Mucosa of descending colon (tissue), 3 donors: Measurements from ENCODE around the gene PLXNA4. TPM values are rescaled to one million over a fixed set of nuclear protein-coding genes. Genes with fewer than 3 reads are reported as not detected.
A peak's percentile ranks its signal among the peaks of the same experiment; 100 is the strongest.

Experiments
- ATAC-seq: fragments of 200-7000 bp; cut with Tn5 transposase; one replicate; pipeline ENCODE4 v1.9.1; 2020; ENCODE audit warnings: mild to moderate bottlenecking, moderate library complexity
- DNase-seq, 3 donors: peaks; one replicate each; pipeline ENCODE4 v3.0.0-alpha.2; 2020
- H3K36me3 ChIP-seq: fragments of 200-600 bp; one replicate; pipeline ENCODE4 v1.8.0; 2021; ENCODE audit warnings: low read depth, mild to moderate bottlenecking
- H3K4me1 ChIP-seq: fragments of 200-600 bp; one replicate; pipeline ENCODE4 v1.8.0; 2021; ENCODE audit warnings: low read depth, mild to moderate bottlenecking
- H3K4me3 ChIP-seq: fragments of 200-600 bp; one replicate; pipeline ENCODE4 v1.8.0; 2021; ENCODE audit warnings: mild to moderate bottlenecking
- H3K9me3 ChIP-seq: fragments of 200-600 bp; one replicate; pipeline ENCODE4 v1.8.0; 2021; ENCODE audit warnings: mild to moderate bottlenecking
- CTCF ChIP-seq: fragments of 200-600 bp; IDR thresholded peaks from one replicate; pipeline ENCODE4 v1.8.0; 2022; ENCODE audit warnings: antibody characterized with exemption, mild to moderate bottlenecking
- intact Hi-C, 2 donors: fragments of 100-400 bp; cut with DNase I in 1 of 2; cut with micrococcal nuclease in 1 of 2; formaldehyde crosslinking; loops; one replicate each; pipeline versions ENCODE4 v1.11.0 to v1.11.1; 2022; cut with DNase I, micrococcal nuclease
- total RNA-seq, 3 donors: library from RNA; stranded (reverse); fragmentation: NEBNext Ultra II Directional in 2 of 3; extraction: Animal tissue kit (Norgen Biotek cat#: 25700) in 2 of 3; gene quantifications; one replicate each; pipeline versions ENCODE4 v1.2.1 to v1.2.4, GENCODE V29; 2021 to 2023
- donor health status: DM: no; HTN: no; CAD: no; lungs with moderate emphysema.
- donor health status: DM: no; HTN: no; CAD: no.
- donor health status: DM: no; HTN: yes; CAD: no.

The PLXNA4 gene
- total RNA-seq, 3 donors from 2014 or later = 0.78 to 3.5 (median 2.7) TPM

DNA sequence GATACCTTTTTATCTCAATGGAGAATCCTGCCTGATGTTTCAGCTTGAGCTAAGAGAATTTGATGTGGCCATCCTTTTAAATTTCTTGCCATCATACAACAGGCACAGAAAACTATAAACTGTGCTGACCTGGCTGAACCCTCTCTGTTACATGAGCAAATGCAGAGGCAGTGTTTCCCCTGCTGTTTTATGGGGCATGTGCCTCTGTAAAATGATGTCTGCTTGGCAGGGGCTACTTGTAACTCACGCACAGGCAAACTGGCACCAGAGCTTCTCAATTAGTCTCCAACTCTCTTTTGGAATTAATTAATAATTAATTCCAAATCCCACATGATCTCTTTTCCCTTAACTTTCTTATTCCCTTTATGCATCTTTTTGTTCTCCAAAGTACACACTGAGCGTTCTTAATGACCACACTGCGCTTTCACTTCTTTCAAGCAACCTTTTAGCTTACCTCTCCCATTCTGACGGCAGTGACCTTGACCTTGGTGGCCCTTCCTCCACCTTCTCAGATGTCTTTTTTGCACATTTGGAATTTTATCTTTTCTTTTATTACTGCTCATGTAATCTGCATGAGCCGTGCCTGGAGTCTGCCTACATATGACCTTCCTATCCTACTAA is 334.0 kb downstream of the PLXNA4 start:
- ATAC-seq (no peak), DNase-seq (no peak)
- no peak for TF ChIP-seq CTCF
- Histone ChIP-seq H3K9me3 (no peaks in the 10 kb centered on the region), H3K4me1 (no peaks in the 10 kb centered on the region), H3K4me3 (no peak overlapping the region), H3K36me3 (no peaks in the 10 kb centered on the region)
- intact Hi-C loops = no loop called here

DNA sequence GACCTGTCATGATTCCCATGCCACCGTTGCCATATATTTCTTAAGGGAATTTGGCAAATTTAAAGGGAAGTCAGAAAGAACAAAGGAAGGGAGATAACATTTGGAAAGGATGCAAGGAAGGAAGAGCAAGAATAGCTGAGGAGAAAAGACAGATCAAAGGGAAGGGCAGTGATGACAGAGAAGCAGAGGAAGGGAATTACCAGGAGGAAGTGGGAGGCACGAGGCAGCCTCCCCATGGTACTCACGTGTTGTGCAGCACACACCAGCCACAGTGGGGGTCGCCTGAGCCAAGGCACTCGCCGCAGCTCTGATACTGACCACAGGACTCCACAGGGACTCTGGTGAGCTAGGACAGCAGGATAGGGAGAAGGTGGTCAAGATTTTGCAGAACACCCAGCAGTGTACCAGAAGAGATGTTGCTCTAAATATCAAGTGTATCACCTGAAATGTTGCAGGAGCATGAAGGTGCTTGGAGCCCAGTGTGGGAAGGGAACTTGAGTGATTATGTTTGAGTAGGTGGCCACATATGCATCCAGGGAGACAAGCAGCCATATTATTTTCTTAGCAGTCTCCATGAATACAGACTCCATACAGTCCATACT is 335.3 kb downstream of the PLXNA4 start:
- Histone ChIP-seq H3K9me3 (no peaks in the 10 kb centered on the region), H3K36me3 (no peaks in the 10 kb centered on the region), H3K4me3 (no peak overlapping the region), H3K4me1 (no peaks in the 10 kb centered on the region)
- intact Hi-C loops = no loop called here
- DNase-seq (no peak), ATAC-seq (no peak)
- no peak for TF ChIP-seq CTCF

DNA sequence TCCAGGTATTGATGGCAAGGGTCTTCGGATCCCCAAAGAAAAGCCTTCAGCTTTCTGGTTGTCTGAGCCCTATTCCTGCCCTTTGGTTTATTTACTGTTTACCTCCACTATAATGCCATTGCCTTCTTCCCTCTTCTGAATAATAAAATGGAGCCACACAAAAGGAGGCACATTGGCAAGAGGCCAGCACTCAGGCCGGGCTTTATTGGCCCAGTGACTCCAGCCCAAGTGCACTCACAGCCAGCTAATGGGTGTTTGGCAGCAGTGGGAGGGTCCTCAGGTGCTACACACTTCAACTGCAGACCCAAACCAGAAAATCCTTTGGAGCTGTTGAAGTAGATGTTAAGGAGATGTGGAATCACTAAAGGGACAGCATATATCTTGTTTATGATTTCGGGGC is 336.0 kb downstream of the PLXNA4 start:
- no peak overlapping the region for H3K4me3 ChIP-seq
- TF ChIP-seq CTCF = no peak
- peak; percentile 76 for ATAC-seq
- no peaks in the 10 kb centered on the region for H3K4me1 ChIP-seq
- intact Hi-C loops = no loop called here
- H3K36me3 ChIP-seq = no peaks in the 10 kb centered on the region
- H3K9me3 ChIP-seq = no peaks in the 10 kb centered on the region
- DNase-seq = peak; percentile 61 to 83 (median 79)

DNA sequence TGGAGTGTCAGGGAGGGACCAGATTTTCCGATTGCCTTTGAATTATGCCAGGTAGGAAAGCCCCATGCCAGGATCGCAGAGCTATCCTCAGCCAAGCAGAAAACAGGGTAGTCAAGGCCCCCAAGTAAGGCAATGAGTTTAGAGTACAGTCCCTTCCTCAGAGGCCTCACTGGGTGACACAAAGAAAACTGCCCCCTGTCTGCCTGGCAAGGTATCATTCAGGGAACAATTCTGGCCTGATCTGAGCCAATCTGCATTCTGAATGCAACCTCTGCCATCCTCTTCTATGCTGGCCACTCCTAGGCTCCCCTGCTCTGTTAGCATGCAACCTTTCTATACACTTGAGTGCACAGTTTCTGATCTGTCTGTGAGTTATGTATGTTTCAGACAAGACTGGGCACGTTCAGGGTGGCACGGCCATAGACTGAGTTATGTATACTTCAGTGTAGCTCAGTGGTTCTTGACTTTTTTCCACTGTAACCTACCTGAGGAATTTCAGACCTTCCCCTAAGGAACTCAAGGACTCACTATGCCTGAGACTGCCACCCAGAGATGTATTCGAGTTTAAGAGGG is 336.8 kb downstream of the PLXNA4 start:
- Histone ChIP-seq H3K36me3 (no peaks in the 10 kb centered on the region), H3K9me3 (no peaks in the 10 kb centered on the region), H3K4me3 (no peak overlapping the region), H3K4me1 (no peaks in the 10 kb centered on the region)
- DNase-seq (no peak), ATAC-seq (no peak)
- no peak for TF ChIP-seq CTCF
- intact Hi-C loops = no loop called here

- Histone ChIP-seq H3K4me1 (no peaks in the 10 kb centered on the region), H3K9me3 (no peaks in the 10 kb centered on the region), H3K36me3 (no peaks in the 10 kb centered on the region), H3K4me3 (no peak overlapping the region)
- ATAC-seq (no peak), DNase-seq (no peak)
- no peak for TF ChIP-seq CTCF
- intact Hi-C loops = no loop called here
Observed at GRCh38 chr7:132234711-132235110, 341.6 kb downstream of the PLXNA4 start.
